Measurements from ENCODE around the gene RASGRP4. TPM values are rescaled to one million over a fixed set of nuclear protein-coding genes. Genes with fewer than 3 reads are reported as not detected.

RASGRP4 gene
- total RNA-seq, 1 donor: not detected

- H3K4me3 ChIP-seq (ENCODE audit: low read depth, low read length): no peak overlapping the region
- no peak for TF ChIP-seq CTCF (IDR thresholded peaks at IDR 0.05; ENCODE audit: insufficient read depth, low read depth, low read length)
- no peak for DNase-seq (ENCODE audit: low read depth)
Measured at GRCh38 chr19:38448225-38448624, 22.2 kb upstream of the RASGRP4 start.

DNA sequence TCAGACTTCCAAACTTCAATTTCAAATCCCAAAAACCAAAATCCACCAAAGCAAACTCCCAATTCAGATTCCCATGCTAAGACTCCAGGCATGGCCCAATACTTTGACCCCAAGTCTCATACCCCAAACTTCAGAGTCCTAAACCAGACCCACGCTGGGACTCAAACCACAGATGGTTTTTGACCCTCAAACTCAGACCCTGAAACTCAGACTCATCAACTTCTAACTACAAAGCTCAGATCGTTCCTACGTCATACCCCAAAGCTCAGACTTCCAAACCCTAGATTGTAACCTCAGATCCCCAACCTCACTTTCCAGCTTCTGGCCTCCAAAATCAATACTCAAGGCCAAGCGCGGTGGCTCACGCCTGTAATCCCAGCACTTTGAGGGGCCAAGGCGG lies 19.3 kb upstream of the RASGRP4 start:
- H3K4me3 ChIP-seq (ENCODE audit: low read depth, low read length): no peak overlapping the region
- TF ChIP-seq CTCF (IDR thresholded peaks at IDR 0.05; ENCODE audit: insufficient read depth, low read depth, low read length): no peak
- no peak for DNase-seq (ENCODE audit: low read depth)

DNA sequence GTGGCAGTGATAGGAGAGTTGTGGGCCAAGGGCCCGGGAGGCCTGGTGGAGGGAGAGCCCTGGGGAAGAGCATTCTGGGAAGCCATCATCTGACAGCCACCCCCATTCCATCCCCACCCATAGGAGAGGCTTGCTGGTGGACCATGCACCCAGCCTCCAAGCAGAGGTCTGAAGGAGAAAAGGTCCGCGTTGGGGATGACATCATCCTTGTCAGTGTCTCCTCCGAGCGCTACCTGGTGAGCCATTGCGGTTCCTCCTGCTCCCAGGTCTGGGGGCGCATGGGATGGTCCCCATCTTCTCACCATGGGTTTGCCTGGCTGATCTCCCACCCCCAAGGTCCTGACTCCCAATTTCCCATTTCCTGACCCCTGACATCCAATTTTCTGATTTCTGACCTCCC lies 18.0 kb upstream of the RASGRP4 start:
- no peak for TF ChIP-seq CTCF (IDR thresholded peaks at IDR 0.05; ENCODE audit: insufficient read depth, low read depth, low read length)
- DNase-seq (ENCODE audit: low read depth): no peak
- no peak overlapping the region for H3K4me3 ChIP-seq (ENCODE audit: low read depth, low read length)

DNA sequence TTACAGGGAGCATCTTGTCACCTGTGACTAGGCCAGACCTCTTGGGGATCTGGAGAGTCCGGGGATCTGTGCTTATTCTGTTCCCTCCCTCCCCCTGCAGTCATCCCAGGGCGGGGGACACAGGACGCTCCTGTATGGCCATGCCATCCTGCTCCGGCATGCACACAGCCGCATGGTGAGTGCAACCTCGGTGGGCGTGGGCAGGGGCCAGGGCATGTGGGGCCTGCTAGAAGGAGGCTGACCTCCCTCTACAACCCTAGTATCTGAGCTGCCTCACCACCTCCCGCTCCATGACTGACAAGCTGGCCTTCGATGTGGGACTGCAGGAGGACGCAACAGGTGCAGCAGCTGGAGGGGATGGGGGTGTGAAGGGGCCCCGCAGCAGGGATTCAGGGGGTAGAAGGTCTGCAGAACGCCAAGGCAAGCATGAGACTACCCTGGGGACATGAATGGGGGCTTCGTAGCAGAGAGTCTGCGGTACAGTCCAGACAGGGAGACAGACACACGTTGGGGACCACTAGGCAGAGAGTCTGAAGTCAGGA lies 17.5 kb upstream of the RASGRP4 start:
- no peak for DNase-seq (ENCODE audit: low read depth)
- TF ChIP-seq CTCF (IDR thresholded peaks at IDR 0.05; ENCODE audit: insufficient read depth, low read depth, low read length): no peak
- H3K4me3 ChIP-seq (ENCODE audit: low read depth, low read length): no peak overlapping the region

GRCh38 chr19:38442736-38443135 lies 16.7 kb upstream of the RASGRP4 start:
- TF ChIP-seq CTCF (IDR thresholded peaks at IDR 0.05; ENCODE audit: insufficient read depth, low read depth, low read length): no peak
- no peak overlapping the region for H3K4me3 ChIP-seq (ENCODE audit: low read depth, low read length)
- DNase-seq (ENCODE audit: low read depth): no peak

- H3K4me3 ChIP-seq (ENCODE audit: low read depth, low read length): no peak overlapping the region
- no peak for TF ChIP-seq CTCF (IDR thresholded peaks at IDR 0.05; ENCODE audit: insufficient read depth, low read depth, low read length)
- peak; percentile 6 for DNase-seq (ENCODE audit: low read depth)
Measured at GRCh38 chr19:38441657-38442348, 15.8 kb upstream of the RASGRP4 start.

- DNase-seq (ENCODE audit: low read depth): no peak
- TF ChIP-seq CTCF (IDR thresholded peaks at IDR 0.05; ENCODE audit: insufficient read depth, low read depth, low read length): no peak
Measured at GRCh38 chr19:38440592-38440991, 14.6 kb upstream of the RASGRP4 start.

More at GRCh38 chr19:38440592-38440991, 14.6 kb upstream of the RASGRP4 start:
- H3K4me3 ChIP-seq (ENCODE audit: low read depth, low read length): no peak overlapping the region

Data from fibroblast of villous mesenchyme (primary cell).